Astrocyte of the hippocampus (primary cell): ENCODE measurements around the gene UBE2L5.
A peak's percentile ranks its signal among the peaks of the same experiment; 100 is the strongest.

ENCODE experiments used
- DNase-seq: peaks from one replicate; pipeline ENCODE4 v3.0.0; 2011; ENCODE audit warnings: low read depth, low spot score

UBE2L5 gene

DNA sequence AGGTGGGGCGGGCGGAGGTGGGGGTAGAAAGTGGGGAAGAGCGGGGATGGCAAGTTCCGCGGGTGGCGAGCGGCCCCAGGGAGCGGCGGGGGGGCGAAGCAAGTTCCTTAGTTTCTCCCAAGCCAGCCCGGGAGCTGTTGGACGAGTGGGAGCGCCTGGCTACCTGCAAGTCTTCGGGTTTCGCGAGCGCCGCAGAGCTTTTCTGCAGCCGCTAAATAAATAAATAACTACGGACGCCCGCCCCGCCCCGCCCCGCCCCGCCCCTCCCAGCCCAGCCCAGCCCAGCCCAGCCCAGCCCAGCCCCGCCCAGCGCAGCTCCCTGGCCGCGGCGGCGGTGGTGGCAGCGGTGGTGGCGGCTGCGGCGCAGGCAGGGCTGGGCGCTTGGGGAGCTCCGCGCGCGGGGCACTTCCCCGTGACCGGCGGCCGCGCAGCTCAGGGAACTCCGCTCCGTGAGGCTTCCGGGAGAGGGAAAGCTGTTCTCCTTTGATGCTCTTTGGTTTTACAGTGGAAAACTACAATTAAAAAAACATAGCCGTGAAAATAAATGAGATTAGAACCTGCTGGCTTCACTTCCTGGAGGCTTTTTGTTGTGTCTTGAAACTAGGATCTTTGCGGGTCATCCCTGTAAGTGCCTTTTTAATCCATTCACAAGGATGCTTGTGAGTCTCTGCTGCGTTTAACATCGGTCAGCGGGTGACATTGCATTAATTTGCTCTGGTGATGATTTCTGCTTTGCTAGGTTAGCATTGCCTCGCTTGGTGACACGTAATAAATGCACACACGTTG is at the start of gene UBE2L5:
Gene UBE2L5, plus strand, starts transcription at position 440 of the 786 bp plus-strand sequence. CDS start 5,498 bp downstream, outside the sequence.
- DNase-seq: peak; percentile 86

- no peak for DNase-seq
These were observed 48.6 kb upstream of the UBE2L5 start for GRCh38 chr13:30373727-30374126.

DNA sequence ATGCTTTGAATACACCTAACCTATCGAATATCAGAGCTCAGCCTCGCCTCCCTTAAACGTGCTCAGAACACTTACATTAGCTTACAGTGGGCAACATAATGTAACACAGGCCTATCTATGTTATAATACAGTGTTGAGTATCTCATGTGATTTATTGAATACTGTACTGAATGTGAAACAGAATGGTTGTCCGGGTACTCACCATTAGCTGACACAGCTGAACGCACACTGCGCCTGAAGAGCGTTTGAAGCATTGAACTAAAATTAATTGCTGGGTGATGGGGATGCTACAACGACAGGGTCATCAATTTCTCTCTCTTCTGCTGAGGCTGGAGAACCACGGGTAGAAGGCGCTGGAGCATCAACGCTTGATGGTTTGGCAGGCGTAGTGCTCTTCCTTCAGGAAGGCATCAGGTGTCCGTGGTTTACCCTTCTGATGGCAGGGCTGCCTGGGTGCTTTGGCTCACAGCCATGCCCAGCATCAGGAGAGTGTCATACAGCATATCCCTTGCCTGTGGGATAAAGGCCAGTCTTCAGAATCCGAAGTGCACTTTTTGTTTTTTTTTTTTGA is 46.9 kb upstream of the UBE2L5 start:
- no peak for DNase-seq

DNA sequence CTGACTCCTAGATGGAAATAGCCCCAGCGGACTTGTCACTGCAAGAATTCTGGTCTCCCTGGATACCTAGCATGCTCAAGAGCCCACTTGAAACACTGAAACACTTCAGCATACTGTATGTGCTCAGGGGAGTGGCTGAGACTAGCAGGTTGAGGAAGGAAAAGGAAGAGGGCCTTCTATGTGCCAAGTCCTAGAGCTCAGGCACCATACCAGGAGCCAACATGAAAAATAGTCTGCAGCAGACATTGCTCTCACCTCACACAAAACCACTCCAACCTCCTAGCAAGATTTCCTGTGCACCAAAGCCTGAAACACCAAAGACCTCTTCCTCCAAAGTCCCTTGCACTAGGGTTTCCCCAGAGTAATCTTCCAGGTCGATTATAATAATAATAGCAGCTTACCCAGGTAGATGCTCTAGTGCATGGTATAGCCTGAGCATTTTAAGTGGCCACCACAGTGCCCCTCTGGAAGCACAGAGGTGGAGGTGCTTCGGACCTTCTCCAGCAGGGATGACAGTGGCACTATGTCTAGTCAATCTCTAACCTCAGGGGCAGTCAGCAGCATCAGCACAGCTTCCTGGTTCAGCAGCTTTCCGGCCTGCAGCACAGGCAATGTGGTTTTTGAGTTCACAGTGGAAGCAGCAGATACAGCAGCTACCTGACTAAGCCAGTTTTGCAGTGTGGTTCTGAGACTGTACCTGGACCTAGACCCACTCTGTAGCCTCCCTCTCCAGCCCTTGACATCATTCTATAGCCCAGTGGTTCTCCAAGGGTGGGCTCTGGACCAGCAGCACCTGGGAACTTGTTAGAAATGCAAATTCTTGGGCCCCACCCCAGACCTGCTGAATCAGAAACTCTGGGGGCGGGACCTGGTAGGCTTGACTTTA is 45.6 kb upstream of the UBE2L5 start:
- no peak for DNase-seq

DNA sequence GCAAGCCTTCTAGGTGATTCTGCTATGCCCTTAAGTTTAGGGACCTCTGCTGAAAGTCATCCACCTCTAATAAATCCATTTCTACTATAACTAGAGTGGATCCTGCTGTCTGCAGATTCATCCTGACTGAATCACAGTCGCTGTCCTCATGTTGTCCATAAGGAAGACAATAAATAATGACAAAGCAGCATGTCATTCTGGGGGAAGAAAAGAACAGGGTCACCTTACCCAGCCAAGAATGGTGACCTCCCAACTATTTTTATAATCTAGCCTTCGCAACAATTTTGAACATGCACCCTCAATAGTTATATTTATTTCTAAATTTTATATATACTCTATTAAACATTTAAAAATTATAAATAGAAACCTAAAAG is 45.0 kb upstream of the UBE2L5 start:
- no peak for DNase-seq

GRCh38 chr13:30378191-30378590 is 44.1 kb upstream of the UBE2L5 start:
- no peak for DNase-seq

DNA sequence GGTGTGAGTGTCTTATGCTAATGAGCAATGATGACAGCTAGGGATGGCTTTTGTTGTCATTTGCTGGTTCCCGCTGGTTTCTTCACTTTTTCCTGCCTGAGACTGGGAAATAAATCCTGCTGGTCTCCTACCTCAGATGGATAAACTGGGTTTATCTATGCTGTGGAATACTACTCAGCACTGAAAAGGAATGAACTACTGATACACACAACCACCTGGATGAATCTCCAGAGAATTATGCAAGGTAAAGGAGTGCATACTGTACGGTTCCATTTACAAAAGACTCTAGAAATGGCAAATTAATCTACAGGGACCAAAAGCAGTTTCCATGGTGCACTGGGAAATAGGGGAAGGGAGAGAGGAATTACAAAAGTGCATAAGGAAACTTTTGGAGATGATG is 41.2 kb upstream of the UBE2L5 start:
- no peak for DNase-seq

GRCh38 chr13:30382836-30383525 is 39.3 kb upstream of the UBE2L5 start:
- DNase-seq: no peak

- DNase-seq: no peak
These were observed 33.6 kb upstream of the UBE2L5 start for GRCh38 chr13:30388406-30389283.

DNA sequence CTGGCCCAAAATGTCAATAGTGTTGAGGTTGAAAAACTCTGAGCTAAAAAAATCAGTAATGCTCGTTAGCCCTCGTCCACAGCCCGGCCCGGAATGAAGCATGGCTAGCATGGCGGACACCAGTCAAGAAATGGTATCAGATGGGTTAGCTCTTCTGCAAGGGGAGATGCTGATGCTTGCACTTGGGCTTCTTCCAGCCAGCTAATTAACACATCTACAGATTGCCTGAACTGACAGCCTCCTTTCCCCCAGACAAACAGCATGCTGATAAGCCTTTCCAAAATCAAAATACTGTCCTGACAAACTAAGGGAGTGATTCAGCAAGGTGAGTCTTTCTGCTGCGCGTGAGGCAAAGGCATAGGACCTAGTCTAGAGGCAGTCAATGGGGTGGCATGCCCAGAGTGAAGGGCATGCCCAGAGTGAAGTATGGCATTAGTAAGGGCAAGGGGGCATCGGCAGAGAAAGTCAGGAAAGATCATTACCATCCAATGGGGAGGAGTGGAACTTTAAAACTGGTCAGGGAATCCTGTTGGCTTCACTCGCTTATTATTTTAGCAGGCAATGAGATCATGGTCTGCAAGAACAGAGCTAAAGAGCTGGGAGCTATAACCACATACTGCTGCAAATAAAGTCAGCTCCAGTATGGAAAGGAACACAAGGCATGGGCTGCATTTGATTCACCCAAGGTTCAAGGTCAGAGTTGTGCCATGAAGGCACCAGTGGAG is 30.2 kb upstream of the UBE2L5 start:
- no peak for DNase-seq

- DNase-seq: no peak
These were observed 29.6 kb upstream of the UBE2L5 start for GRCh38 chr13:30392681-30393045.

DNA sequence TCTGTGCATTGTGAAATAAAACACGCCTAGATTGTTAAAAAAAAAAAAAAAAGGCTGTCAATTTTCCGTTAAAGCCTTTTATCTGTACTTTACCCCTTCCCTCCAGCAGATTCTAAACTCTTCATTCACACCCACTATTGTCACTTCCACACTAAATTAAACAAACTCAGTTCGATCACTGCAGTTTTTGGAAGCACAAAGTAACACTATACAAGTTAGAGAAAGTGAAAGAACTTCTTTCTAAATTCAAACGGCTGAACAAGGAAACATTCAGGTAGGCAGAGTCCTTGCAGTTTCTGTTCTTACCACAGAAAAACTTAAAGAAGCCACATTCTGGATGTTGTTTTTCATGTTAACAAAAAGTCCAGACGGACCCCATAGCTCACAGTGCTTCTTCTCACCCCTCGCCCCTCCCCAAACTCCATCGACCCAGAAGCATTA is 27.5 kb upstream of the UBE2L5 start:
- no peak for DNase-seq

DNA sequence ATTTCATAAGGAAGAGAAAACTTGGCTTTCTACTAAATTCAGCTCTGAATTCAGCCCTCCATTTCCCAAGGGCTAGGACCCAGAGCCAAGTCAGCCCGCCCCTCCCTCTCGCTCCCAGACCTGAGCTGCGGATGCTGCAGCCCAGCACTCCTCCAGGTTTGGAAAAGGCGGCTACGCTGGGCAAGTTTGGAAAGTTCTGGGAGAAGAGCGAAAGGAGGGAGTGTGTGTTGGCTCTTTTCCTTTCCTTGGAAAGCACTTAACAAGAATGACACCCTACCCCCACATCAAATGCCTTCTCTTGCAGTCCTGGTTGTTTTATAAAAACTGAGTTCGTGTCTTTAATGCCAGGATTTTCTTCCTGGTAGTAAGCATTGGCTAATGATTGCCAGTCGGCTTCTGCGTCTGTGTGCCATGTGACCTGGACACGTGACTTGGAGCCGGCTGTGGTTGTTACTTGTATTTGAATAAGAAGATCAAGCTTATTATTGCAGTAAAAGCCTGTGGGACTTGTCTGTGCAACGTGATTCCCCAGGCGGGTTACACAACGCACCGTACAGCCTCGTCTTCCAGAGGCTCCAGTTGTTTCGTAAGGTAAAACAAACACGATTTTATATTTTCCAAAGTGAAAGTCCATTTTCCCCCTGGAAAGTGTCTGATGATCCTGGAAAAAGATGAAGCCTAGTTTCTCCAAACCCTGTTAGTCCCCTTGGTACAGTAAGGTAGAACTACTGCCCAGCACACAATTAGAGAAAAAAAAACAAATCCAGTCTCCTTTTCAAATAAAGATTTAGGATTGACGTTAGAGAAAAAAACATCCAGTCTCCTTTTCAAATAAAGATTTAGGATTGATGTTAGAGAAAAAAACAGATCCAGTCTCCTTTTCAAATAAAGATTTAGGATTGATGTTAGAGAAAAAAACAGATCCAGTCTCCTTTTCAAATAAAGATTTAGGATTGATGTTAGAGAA is 26.8 kb upstream of the UBE2L5 start:
- peak; percentile 87 for DNase-seq

DNA sequence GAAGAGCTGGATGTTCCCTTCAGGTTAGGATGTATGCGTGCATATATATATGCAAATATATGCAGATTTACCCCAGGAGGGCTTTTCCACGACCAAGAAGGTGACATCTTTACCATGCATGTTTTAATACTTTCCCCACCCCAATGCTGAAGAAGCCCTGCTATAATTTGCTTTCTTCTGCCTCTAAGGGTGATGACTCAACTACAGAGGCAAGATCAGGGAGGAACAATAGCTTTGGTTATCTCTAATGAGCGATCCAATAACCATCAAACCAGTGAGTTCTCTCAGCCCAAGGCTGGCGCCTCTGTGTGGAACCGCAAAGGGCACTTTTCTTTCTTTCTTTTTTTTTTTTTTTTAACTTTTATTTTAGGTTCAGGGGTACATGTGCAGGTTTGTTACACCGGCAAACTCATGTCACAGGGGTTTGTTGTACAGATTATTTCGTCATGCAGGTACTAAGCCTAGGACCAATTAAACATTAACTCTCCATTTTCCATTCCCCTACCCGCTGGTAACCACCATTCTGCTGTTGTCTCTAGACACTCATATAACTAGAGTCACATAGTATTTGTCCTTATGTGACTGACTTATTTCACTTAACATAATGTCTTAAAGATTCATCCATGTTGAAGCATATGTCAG is 25.7 kb upstream of the UBE2L5 start:
- DNase-seq: no peak

DNA sequence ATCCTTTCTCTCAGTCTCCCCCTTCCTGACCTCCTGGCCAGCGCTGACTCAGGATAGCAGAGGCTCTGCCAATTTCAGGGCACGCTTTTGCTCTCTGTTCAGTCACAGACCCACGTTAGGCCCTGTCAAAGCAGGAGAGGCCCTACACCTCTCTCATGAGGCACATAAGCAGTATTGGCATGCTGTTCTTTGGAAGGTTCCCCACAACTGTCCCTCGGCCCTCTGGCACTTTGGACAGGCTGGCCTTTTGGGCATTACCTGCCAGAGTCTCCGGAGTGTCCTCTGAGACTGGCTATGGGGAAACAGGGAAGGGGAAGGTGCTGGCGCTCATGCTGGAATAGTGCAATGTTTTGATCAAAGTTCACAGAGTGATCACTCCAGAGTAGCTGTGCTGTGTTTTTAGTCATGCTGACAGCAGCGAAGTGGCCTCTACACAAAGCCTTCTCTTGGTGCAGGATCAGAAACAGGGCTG is 23.7 kb upstream of the UBE2L5 start:
- DNase-seq: peak; percentile 52

- DNase-seq: no peak
These were observed 21.9 kb upstream of the UBE2L5 start for GRCh38 chr13:30400376-30400775.

- no peak for DNase-seq
These were observed 20.9 kb upstream of the UBE2L5 start for GRCh38 chr13:30401347-30401746.

DNA sequence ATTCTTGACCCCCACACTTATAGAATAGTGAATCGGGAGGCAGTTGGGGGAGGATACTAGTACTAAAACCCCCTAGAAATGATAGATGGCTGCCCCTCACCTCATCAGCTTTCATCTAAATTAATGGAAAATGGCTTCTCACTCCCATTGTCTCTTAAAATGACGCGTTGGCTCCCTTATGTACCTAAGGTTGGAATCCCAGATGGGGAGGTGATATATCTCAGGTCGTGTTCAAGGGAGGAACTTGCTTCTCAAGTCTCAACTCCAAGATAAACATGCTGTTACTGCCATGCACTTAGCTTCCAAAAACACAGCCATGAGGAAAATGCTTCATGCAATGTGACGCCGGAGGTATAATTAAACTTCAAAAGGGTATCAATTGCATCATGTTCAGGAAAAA is 18.8 kb upstream of the UBE2L5 start:
- DNase-seq: no peak
